GM12878 (cell line): Measurements from ENCODE around the gene SMU1. TPM values are rescaled to one million over a fixed set of nuclear protein-coding genes. Genes with fewer than 3 reads are reported as not detected.

Experiments
- BCL3 ChIP-seq: IDR thresholded peaks from 2 replicates; pipeline ENCODE4 v1.6.1; 2011; ENCODE audit warnings: borderline replicate concordance, low read depth, mild to moderate bottlenecking, moderate library complexity, low read length; ENCODE audit not compliant: insufficient read depth, poor library complexity, severe bottlenecking
- BHLHE40 ChIP-seq, 2 experiments: fragments of 450-650 bp in 1 of 2; IDR thresholded peaks; 2 replicates each; pipeline ENCODE4 v1.6.1; 2011 to 2017; ENCODE audit warnings: low read depth in 2 of 2, borderline replicate concordance in 1 of 2, improper control_type of control experiment in 1 of 2, low read length in 1 of 2, mild to moderate bottlenecking in 1 of 2
- CBFB ChIP-seq: IDR thresholded peaks from 2 replicates; pipeline ENCODE4 v1.6.1; 2016; ENCODE audit warnings: antibody characterized with exemption, low read depth
- CREB1 ChIP-seq: IDR thresholded peaks from 2 replicates; pipeline ENCODE4 v1.6.1; 2012; ENCODE audit warnings: low read depth, mild to moderate bottlenecking, inconsistent platforms
- CREM ChIP-seq: IDR thresholded peaks from 2 replicates; pipeline ENCODE4 v1.6.1; 2014; ENCODE audit warnings: antibody characterized with exemption, low read depth
- HCFC1 ChIP-seq: fragments of 150-350 bp; IDR thresholded peaks from 2 replicates; pipeline ENCODE4 v1.6.1; 2014; ENCODE audit warnings: low read length
- IKZF2 ChIP-seq, 2 experiments: fragments of 450-650 bp; IDR thresholded peaks; 2 replicates each; pipeline ENCODE4 v1.6.1; 2017; ENCODE audit warnings: mild to moderate bottlenecking in 2 of 2, moderate library complexity in 2 of 2
- MEF2A ChIP-seq: IDR thresholded peaks from 2 replicates; pipeline ENCODE4 v1.6.1; 2011; ENCODE audit warnings: low read depth, mild to moderate bottlenecking, low read length, moderate library complexity; ENCODE audit not compliant: insufficient read depth
- MLLT1 ChIP-seq: fragments of 450-650 bp; IDR thresholded peaks from 2 replicates; pipeline ENCODE4 v1.6.1; 2016; ENCODE audit warnings: mild to moderate bottlenecking
- NFYA ChIP-seq: IDR thresholded peaks from 2 replicates; pipeline ENCODE4 v1.6.1; 2011; ENCODE audit warnings: low read depth, mild to moderate bottlenecking, low read length, improper control_type of control experiment, borderline replicate concordance
- PML ChIP-seq: IDR thresholded peaks from 2 replicates; pipeline ENCODE4 v1.6.1; 2012; ENCODE audit warnings: low read length, inconsistent platforms
- RAD51 ChIP-seq: fragments of 450-650 bp; IDR thresholded peaks from 2 replicates; pipeline ENCODE4 v1.6.1; 2016; ENCODE audit warnings: moderate library complexity, mild to moderate bottlenecking, inconsistent platforms
- RB1 ChIP-seq: fragments of 450-650 bp; formaldehyde crosslinking; IDR thresholded peaks from 2 replicates; pipeline ENCODE4 v1.6.1; 2017; ENCODE audit warnings: mild to moderate bottlenecking, borderline replicate concordance
- RELB ChIP-seq: fragments of 450-650 bp; IDR thresholded peaks from 2 replicates; pipeline ENCODE4 v1.6.1; 2017; ENCODE audit warnings: low read depth, mild to moderate bottlenecking, moderate library complexity
- SIN3A ChIP-seq: IDR thresholded peaks from 2 replicates; pipeline ENCODE4 v1.6.1; 2012; ENCODE audit warnings: low read depth, low read length, improper control_type of control experiment
- SMAD5 ChIP-seq: IDR thresholded peaks from 2 replicates; pipeline ENCODE4 v1.6.1; 2016; ENCODE audit warnings: antibody characterized with exemption, low read depth
- SREBF2 ChIP-seq: IDR thresholded peaks from 2 replicates; pipeline ENCODE4 v1.6.1; 2012; ENCODE audit warnings: mild to moderate bottlenecking, low read length
- WRNIP1 ChIP-seq: IDR thresholded peaks from 2 replicates; pipeline ENCODE4 v1.6.1; 2011; ENCODE audit warnings: low read depth, low read length, improper control_type of control experiment, borderline replicate concordance
- YBX1 ChIP-seq: fragments of 450-650 bp; IDR thresholded peaks from 2 replicates; pipeline ENCODE4 v1.6.1; 2016; ENCODE audit warnings: antibody characterized with exemption
- ZNF24 ChIP-seq: fragments of 450-650 bp; IDR thresholded peaks from 2 replicates; pipeline ENCODE4 v1.6.1; 2017; ENCODE audit warnings: antibody characterized with exemption, mild to moderate bottlenecking
- ZNF592 ChIP-seq: fragments of 450-650 bp; IDR thresholded peaks from 2 replicates; pipeline ENCODE4 v1.6.1; 2017; ENCODE audit warnings: mild to moderate bottlenecking, moderate library complexity
- polyA plus RNA-seq, 11 experiments: library from polyadenylated mRNA; depleted of rRNA in 4 of 11; unstranded in 6 of 11; stranded (reverse) in 5 of 11; fragments of >200 nt; fragmentation: Nextera tagmentation in 4 of 11; fragmentation: Illumina TruSeq in 1 of 11; extraction: Ambion mirVana in 4 of 11; extraction: Trizol in 1 of 11; gene quantifications; 1 replicate in 1 of 11; 2 replicates in 10 of 11; pipeline versions ENCODE4 v1.2.1 to v1.2.3, GENCODE V29; 2011 to 2016; ENCODE audit warnings: inconsistent platforms in 2 of 11, missing spikeins in 2 of 11, low read depth in 1 of 11
- total RNA-seq, 4 experiments: library from RNA; depleted of rRNA in 3 of 4; stranded (reverse); fragments of >200 nt in 3 of 4; fragmentation: Illumina TruSeq in 1 of 4; extraction: Trizol in 1 of 4; gene quantifications; 2 replicates each; pipeline versions ENCODE4 v1.2.1 to v1.2.3, GENCODE V29; 2013 to 2021

Gene SMU1
- total and polyA plus RNA-seq, 10 of the 15 experiments (the other 5 are each of a cell fraction or from before 2014, with no cell fraction given) = 18.5 to 34.6 (median 20.9) TPM

GRCh38 chr9:33076046-33077004, at the start of gene SMU1 (continued):
- TF ChIP-seq BCL3 (no peak), YBX1 (no peak), RB1 (peak; percentile 50; the same call in 1 of the 2 replicates), SMAD5 (peak; percentile 61; the same call in 1 of the 2 replicates), MLLT1 (no peak), ZNF24 (peak; percentile 62; the same call in 1 of the 2 replicates), IKZF2 (IDR thresholded peaks at IDR 0.05) (peak; percentile 62 to 73), HCFC1 (peak; percentile 71), BHLHE40 (IDR thresholded peaks at IDR 0.05; ENCODE audit: borderline replicate concordance in 1 of 2, low read depth in 2 of 2, low read length in 1 of 2) (no peak), PML (peak; percentile 73; the same call in 1 of the 2 replicates), RELB (peak; percentile 98), RAD51 (no peak), NFYA (no peak), CBFB (peak; percentile 59; the same call in 1 of the 2 replicates), ZNF592 (no peak), SIN3A (peak; percentile 68; the same call in 1 of the 2 replicates), CREM (peak; percentile 100), WRNIP1 (0 out of 2 replicates have a peak, but pooled peaks have one; percentile 67), MEF2A (0 out of 2 replicates have a peak, but pooled peaks have one; percentile 2), SREBF2 (peak; percentile 67), CREB1 (peak; percentile 100)
